Effector memory CD4-positive, alpha-beta T cell (primary cell): ENCODE data around the gene MATR3.

Source experiments
- DNase-seq, 3 donors: peaks; one replicate each; pipeline ENCODE4 v3.0.0-alpha.2; 2020
- H3K27ac ChIP-seq: 2 replicates; pipeline ENCODE4 v1.7.0; 2013; ENCODE audit warnings: mild to moderate bottlenecking, low read length, moderate library complexity; ENCODE audit not compliant: insufficient read depth, poor library complexity, severe bottlenecking
- H3K27me3 ChIP-seq: replicated peaks from 2 replicates; pipeline ENCODE4 v1.7.0; 2013; ENCODE audit warnings: mild to moderate bottlenecking, low read length; ENCODE audit not compliant: insufficient read depth, control insufficient read depth, poor library complexity, severe bottlenecking
- H3K36me3 ChIP-seq: 2 replicates; pipeline ENCODE4 v1.7.0; 2013; ENCODE audit warnings: mild to moderate bottlenecking, low read length, moderate library complexity; ENCODE audit not compliant: control insufficient read depth, insufficient read depth
- H3K4me1 ChIP-seq: 2 replicates; pipeline ENCODE4 v1.7.0; 2013; ENCODE audit warnings: low read length, mild to moderate bottlenecking; ENCODE audit not compliant: control insufficient read depth, insufficient read depth, poor library complexity, severe bottlenecking
- H3K4me3 ChIP-seq: 2 replicates; pipeline ENCODE4 v1.7.0; 2013; ENCODE audit warnings: low read length, low read depth, mild to moderate bottlenecking; ENCODE audit not compliant: insufficient read depth, poor library complexity, severe bottlenecking
- H3K9me3 ChIP-seq: 2 replicates; pipeline ENCODE4 v1.7.0; 2013; ENCODE audit warnings: mild to moderate bottlenecking, low read length, moderate library complexity; ENCODE audit not compliant: control insufficient read depth

Gene MATR3

GRCh38 chr5:139368613-139369012, 75.1 kb downstream of the MATR3 start:
- DNase-seq = no peak
- Histone ChIP-seq H3K4me1 (no peaks in the 10 kb centered on the region), H3K9me3 (no peaks in the 10 kb centered on the region), H3K27me3 (no peaks in the 10 kb centered on the region), H3K4me3 (no peak overlapping the region), H3K36me3 (peaks cover 33% of the 10 kb centered on the region), H3K27ac (no peak overlapping the region)

- H3K4me1 ChIP-seq = no peaks in the 10 kb centered on the region
- no peak overlapping the region for H3K4me3 ChIP-seq
- no peaks in the 10 kb centered on the region for H3K27me3 ChIP-seq
- H3K27ac ChIP-seq = no peak overlapping the region
- no peaks in the 10 kb centered on the region for H3K9me3 ChIP-seq
- no peak for DNase-seq
- H3K36me3 ChIP-seq = peaks cover 27% of the 10 kb centered on the region
Measured at GRCh38 chr5:139369181-139369580, 75.6 kb downstream of the MATR3 start.

- H3K36me3 ChIP-seq = peaks cover 13% of the 10 kb centered on the region
- H3K27ac ChIP-seq = no peak overlapping the region
- H3K27me3 ChIP-seq = no peaks in the 10 kb centered on the region
- H3K9me3 ChIP-seq = no peaks in the 10 kb centered on the region
- H3K4me3 ChIP-seq = no peak overlapping the region
- no peak for DNase-seq
- no peaks in the 10 kb centered on the region for H3K4me1 ChIP-seq
Measured at GRCh38 chr5:139371482-139372435, 78.2 kb downstream of the MATR3 start.

- Histone ChIP-seq H3K27me3 (no peaks in the 10 kb centered on the region), H3K9me3 (no peaks in the 10 kb centered on the region), H3K4me1 (no peaks in the 10 kb centered on the region), H3K4me3 (no peak overlapping the region), H3K36me3 (peaks cover 8% of the 10 kb centered on the region), H3K27ac (no peak overlapping the region)
- no peak for DNase-seq
Measured at GRCh38 chr5:139374909-139375308, 81.4 kb downstream of the MATR3 start.

GRCh38 chr5:139376364-139376763, 82.8 kb downstream of the MATR3 start:
- Histone ChIP-seq H3K27me3 (no peaks in the 10 kb centered on the region), H3K4me3 (no peak overlapping the region), H3K27ac (no peak overlapping the region), H3K36me3 (peaks cover 8% of the 10 kb centered on the region), H3K9me3 (no peaks in the 10 kb centered on the region), H3K4me1 (no peaks in the 10 kb centered on the region)
- DNase-seq = no peak

- Histone ChIP-seq H3K27ac (no peak overlapping the region), H3K4me1 (no peaks in the 10 kb centered on the region), H3K36me3 (peaks cover under 1% of the 10 kb centered on the region), H3K4me3 (no peak overlapping the region), H3K27me3 (no peaks in the 10 kb centered on the region), H3K9me3 (no peaks in the 10 kb centered on the region)
- DNase-seq = no peak
Measured at GRCh38 chr5:139377226-139377625, 83.7 kb downstream of the MATR3 start.

GRCh38 chr5:139378101-139378825, 84.7 kb downstream of the MATR3 start:
- no peaks in the 10 kb centered on the region for H3K27me3 ChIP-seq
- no peaks in the 10 kb centered on the region for H3K36me3 ChIP-seq
- no peaks in the 10 kb centered on the region for H3K9me3 ChIP-seq
- DNase-seq = no peak
- no peaks in the 10 kb centered on the region for H3K4me1 ChIP-seq
- no peak overlapping the region for H3K27ac ChIP-seq
- H3K4me3 ChIP-seq = no peak overlapping the region

- Histone ChIP-seq H3K9me3 (no peaks in the 10 kb centered on the region), H3K27ac (no peak overlapping the region), H3K4me1 (no peaks in the 10 kb centered on the region), H3K27me3 (no peaks in the 10 kb centered on the region), H3K36me3 (no peaks in the 10 kb centered on the region), H3K4me3 (no peak overlapping the region)
- no peak for DNase-seq
Measured at GRCh38 chr5:139378941-139379361, 85.4 kb downstream of the MATR3 start.

GRCh38 chr5:139379626-139380449, 86.3 kb downstream of the MATR3 start:
- no peaks in the 10 kb centered on the region for H3K36me3 ChIP-seq
- no peak for DNase-seq
- no peaks in the 10 kb centered on the region for H3K27me3 ChIP-seq
- no peak overlapping the region for H3K27ac ChIP-seq
- no peaks in the 10 kb centered on the region for H3K9me3 ChIP-seq
- H3K4me1 ChIP-seq = peaks cover 6% of the 10 kb centered on the region
- no peak overlapping the region for H3K4me3 ChIP-seq
